GM19238 (cell line): ENCODE data around the gene BRWD1.
A peak's percentile ranks its signal among the peaks of the same experiment; 100 is the strongest.

Experiments used
- DNase-seq: peaks from one replicate; pipeline ENCODE4 v3.0.0; 2011; ENCODE audit warnings: low spot score; ENCODE audit not compliant: insufficient read length

Gene BRWD1

DNA sequence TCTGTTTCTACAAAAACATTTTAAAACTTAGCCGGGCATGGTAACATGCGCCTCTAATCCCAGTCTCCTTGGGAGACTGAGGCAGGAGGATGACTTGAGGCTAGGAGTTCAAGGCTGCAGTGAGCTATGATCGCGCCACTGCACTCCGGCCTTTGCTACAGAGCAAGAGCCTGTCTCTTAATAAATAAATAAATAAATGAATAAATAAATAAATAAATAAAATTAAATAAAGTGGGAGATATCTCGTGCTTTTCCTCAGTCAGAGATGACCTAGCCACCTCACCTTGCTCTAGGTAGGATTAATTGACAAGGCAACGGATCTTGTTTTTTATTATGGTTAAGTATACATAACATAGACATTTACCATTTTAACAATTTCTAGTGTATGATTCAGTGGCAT is 14.3 kb upstream of the BRWD1 start:
- DNase-seq = no peak

DNA sequence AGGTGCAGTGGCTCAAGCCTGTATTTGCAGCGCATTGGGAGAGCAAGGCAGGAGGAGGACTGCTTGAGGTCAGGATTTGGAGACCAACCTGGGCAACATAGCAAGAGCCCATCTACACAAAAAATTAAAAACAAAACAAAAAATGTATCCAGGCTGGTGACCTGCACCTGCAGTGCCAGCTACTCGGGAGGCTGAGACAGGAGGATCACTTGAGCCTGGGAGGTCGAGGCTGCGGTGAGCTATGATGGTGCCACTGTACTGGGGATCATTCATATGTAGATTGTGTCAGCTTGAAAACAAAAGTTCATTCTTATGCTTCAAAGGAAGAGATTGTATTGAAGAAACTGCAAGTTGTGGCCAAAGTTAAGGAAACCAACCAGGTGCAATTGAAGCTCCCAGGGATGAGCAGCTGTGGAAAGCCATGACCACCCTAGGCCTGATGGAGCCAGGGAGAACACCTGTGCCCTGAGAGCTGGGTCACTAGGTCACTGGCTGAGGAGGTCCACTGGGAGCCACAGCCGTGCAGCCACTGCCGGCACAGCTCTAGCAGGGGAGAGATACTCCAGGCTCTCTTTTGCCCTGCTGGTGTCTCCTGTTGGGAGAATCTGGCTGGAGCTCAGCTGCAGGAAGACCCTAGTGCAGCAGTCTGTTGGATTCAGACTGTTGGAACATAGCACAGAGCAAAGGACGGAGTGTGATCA is 13.3 kb upstream of the BRWD1 start:
- no peak for DNase-seq

DNA sequence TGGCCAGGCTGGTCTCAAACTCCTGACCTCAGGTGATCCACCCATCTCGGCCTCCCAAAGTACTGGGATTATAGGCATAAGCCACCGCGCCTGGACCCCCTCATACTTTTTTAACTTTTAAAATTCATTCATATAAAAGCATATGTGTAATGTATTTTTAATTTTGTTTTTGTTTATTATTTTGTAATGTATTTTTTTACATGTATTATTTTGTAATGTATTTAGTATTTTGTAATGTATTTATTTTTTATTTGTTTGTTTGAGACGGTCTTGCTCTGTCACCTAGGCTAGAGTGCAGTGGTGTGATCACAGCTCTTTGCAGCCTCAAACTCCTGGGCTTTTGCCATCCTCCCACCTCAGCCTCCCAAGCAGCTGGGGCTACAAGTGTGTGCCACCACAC is 12.0 kb upstream of the BRWD1 start:
- DNase-seq = no peak

DNA sequence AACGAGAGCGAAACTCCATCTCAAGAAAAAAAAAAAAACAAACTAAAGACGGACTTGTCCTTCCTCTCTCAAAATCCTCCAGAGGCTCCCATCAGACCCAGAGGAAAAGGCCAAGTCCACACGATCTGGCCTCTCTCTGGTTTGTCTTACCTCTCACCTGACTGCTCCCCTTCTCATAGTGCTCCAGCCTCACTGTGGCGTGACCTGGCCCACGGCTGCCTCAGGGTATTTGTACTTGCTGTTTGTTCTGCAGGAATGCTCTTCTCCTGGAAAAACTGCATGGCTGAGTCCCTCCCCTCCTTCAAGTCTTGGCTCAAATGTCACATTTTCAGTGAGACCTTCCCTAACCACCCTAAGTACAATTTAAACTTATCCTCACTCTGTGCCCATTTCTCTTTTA is 8.0 kb upstream of the BRWD1 start:
- DNase-seq = no peak

DNA sequence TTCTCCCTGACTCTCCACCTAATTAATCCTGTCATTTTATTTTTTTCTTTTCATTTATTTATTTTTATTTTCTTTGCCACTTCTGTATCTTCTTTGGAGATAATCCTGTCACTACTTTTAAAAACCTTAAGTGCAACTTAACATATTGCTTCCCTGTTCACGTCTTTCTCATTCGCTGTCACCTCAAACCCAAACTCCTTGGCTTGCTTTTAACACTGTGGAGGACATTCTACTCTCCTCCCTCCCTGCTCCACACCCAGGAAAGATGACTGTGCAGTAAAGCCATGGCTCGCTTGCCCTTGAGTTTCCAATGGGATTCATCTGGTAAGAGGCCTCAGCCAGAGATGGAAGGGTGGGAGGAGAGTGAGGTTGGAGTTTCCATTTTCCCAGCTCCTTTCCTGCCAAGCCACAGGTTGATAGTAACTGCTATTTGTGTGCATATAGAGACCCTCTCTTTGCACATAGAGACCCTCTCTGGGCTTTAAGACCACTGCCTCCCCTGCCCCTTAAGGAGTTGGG is 6.4 kb upstream of the BRWD1 start:
- DNase-seq = no peak

DNA sequence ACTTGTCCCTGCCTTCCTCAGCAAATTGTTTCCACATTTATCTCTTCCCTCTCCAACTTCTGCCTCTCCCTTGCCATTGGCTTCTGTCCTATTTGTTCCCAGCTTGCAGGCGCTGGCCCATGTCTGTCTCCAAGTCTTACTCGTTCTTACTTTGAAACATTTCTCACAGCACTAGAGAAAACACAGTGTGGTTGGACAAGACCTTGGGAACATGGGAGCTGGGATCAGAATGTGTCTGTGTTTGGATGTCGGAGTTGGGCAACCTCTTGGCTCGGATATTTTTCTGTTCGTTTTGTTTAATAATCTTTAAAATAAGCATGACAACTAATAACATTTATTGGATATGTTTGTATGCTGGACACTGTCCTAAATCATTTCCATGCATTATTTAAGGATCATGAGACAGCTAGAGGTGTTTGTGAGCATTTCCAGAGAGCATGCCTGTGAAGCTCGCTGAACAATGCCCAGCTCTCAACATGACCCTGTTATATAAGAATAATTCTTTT is 5.9 kb upstream of the BRWD1 start:
- DNase-seq = no peak

DNA sequence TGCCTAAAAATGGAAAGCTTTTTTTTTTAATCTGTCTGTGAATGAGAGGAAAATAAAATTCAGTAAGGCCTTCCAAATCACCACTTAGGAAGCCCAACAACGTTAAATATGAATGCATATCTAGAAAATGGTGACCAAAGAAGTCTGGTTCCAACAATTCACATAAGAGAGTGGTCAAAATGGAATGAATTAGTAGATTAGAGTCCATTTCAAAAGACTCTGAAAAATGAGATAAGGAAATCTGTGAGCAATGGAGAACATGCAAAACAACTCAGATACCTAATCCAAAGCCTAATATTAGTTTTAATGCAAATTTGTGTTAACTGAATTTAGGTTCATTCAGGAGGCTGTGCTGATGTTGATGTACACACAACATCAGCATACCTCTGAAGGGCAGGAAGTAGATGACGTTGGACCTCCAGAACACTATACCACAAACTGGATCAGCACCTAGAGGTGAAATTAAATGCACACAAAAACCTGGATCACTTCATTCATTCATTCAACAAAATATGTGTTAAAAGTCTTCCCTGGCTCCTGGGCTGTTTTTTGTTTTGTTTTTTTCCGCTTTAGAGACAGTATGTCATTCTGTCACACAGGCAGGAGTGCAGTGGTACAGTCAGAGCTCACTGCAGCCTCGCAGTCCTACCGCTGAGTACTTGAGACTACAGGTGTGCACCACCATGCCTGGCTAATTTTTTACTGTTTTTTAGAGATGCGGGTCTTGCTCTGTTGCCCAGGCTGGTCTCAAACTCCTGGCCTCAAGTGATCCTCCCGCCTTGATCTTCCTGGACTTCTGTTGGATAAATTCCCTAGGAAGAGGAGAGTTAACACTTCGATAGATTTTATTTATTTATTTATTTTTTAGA is 4.9 kb upstream of the BRWD1 start:
- no peak for DNase-seq

DNA sequence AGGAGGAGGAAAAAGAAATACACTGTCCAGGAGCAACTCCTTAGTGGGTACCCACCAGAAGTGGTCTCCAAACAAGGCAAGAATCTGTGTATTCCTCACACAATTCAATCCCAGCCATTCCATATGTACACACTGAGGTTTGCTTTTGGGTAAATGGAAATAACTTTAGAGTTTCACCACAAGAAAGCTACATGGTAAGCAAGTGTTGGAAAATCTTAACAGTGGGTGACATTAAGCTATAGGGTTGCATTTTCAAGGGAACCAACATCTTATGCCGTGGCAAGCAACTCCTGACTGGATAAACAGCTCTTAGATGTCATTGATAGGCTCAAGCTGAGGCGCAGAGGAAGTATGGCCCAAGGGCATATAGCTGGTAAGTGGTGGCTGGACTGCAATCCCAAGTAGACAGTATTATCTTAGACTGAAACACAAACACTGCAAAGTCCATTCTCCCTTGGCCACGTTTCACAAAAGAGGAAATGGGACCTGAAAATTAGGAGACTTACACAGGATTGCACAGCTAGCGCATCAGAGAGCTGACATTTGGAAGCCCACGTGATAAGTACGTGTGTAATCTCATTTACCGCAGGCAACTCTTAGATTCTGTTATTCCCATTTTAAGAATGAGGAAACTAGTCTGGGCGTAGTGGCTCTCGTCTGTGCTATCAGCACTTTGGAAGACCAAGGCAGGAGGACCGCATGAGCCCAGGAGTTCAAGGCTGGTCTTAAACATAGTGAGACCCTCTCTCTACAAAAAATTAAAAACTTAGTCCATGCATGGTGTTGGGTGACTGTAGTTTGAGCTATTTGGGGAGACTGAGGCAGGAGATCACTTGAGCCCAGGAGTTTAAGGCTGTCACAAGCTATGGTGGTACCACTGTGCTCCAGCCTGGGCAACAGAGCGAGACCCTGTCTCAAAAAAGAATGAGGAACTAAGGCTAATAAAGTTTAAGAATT is 4.0 kb upstream of the BRWD1 start:
- DNase-seq = no peak

DNA sequence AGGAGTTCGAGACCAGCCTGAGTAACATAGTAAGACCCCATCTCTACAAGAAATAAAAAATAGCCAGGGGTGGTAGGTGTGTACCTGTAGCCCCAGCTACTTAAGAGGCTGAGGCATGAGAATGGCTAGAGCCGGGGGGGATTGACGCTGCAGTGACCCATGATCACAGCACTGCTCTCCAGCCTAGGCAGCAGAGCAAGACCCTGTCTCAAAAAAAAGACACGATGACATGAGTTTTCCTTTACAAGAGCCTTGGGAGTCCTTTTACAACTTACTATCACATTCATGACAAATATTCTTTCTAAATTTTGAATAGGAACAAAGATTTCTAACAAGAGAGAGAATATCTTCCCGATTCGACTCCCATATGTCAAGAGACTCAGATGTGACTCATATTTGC is 3.3 kb upstream of the BRWD1 start:
- DNase-seq = no peak

DNA sequence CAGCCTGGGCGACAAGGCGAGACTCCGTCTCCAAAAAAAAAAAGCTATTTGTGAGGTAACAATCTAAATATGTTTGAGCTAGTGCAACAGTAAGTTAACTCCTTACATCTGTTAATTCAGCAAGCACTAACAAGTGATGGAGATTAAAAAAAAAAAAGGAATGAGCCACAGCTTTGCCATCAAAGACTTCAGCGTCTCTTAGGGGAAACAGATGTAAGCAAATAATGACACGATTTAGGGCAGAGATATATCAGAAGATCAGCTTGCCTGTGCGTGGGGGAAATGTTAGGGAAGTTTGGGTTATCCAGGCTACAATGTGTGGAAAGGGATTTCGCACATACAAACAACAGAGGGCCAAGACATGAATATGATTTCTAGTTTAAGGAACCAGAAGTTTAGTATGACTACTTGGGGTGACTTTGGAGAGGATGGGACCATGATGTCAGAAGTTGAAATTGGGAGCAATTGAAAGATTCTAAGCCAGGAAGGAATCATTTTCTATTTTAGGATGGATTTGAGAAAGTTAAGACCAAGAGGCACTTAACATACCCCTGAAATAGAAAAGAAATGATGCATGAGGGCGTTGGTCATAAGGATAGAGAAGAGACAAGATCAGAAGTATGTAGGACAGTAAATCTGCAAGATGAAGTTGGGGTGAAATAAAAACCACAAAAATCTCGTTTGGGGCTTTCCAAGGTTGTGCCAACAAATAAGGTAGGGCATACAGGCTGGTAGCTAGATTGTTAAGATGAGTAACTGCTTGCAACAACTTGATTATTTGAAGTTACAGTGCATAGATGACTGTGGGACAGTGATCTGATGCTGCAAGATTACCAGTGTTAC is 2.4 kb upstream of the BRWD1 start:
- DNase-seq = no peak

DNA sequence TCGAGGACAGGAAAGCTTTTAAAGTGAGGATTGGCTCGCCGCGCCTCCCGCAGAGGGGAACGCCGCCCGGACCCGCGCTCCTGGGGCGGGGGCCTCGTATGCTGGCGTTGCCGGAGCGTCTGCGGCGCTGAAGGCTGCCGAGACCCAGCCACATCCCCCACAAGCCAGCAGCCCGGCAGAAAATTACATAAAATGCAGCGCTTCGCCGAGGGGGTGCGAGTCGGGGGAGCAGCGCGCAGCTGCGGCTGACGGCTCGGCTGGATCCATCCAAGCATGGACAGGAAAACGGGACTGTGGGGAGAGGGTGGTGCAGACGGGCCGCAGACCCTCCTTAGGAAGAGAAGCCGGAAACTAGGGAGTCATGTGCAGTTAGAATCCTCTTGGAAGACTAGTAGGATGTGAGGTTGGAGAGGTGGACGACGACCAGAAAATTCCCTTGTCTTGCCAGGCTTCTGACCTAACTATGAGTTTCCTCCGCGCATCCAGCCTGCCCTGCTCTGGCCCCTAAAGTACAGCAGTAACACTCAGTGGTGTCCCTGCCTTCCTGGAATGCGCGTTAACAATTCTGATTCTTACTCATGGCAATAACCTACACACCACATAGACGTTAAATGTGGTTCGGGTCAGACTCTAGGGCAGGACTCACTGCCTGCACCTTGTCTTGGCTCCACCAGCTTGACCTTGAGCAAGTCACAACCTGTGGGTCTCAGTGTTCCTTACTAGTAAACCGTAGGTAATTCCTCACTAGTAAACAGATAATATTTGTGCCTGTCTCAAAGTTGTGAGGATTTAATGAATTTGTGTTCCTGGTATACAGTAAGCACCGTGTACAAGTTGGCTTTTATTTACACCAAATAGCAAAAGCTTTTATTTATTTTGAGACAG is 953 bp upstream of the BRWD1 start:
- DNase-seq = peak; percentile 24

DNA sequence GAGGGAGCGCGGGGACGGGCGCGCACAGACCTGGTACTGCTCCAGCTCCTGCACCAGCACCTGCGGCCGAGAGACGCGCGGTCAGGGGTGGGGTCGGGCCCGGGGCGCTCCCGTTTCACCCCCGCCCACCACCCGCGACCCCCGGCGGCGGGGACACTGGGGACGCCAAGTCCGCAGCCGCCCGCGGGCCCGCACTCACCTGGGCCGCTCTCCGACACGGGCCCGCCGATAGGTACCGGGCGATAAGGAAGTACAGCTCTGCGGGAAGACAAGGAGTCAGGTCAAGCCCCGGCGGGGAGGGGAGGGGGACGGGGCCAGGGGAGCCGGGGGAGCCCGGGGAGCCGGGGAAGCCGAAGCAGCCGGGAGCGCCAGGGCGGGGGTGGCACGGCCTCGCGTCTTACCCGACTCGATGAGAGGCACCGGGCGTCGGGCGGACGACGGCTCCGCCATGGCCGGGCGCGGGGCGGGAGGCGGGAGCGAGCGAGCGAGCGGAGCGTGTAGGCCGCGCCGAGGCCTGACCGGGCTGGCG is 326 bp downstream of the BRWD1 start:
- peak; percentile 22 for DNase-seq

DNA sequence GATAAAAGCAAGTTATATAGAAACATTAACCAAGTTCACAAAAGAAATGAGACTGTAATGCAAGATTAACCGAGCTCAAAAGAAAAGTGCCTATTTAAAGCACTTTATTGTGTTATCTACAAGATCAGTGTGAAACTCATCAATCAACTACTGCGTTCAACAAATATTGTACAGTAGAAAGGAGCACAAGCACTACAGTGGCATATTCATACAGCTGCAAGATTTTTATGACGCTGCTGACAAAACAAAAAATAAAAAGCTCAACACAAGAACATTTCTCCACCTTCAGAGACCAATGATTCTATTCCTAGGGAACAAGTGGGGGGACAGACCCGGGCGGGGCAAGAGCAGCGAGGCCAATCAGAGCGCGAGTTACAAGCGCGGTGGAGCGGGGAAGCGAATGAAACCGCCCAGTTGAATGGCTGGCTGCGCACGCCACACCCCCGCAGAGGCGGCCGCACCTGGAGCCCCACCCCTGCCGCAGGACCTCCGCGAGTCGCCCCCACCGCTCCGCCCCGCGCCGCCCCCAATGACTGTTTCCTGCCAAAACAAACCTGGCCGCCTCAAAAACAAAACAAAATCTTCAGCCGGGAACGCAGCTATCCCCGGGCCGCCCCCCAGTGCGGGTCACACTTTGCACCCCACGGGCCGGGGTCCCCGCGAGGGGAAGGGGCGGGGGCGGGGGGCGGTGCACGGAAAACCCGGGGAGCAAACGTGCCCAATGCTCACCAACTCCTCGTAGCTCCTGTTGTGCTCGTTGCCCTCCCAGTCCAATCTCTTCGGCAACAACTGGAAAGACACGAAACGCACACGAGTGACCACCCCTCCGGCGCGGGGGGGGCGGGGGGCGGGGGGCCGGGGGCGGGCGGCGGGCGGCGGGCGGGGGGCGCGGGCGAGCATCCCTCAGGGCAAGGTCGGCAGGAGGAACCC is 1.1 kb downstream of the BRWD1 start:
- peak; percentile 89 for DNase-seq

DNA sequence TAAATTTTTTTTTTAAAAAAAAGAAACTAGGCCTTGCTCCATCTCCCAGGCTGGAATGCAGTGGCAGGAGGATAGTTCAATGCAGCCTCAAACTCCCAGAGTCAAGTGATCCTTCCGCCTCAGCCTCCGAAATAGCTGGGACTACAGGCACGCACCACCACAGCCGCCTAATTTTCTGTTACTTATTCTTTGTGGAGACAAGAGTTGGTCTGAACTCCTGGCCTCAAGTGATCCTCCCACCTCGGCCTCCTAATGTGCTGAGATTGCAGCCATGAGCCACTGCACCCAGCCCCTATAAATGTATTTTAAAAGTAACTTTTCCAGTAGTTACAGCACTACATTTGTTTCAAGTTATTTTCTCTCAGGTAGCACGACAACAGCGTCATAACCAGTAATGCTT is 2.3 kb downstream of the BRWD1 start:
- DNase-seq = no peak

DNA sequence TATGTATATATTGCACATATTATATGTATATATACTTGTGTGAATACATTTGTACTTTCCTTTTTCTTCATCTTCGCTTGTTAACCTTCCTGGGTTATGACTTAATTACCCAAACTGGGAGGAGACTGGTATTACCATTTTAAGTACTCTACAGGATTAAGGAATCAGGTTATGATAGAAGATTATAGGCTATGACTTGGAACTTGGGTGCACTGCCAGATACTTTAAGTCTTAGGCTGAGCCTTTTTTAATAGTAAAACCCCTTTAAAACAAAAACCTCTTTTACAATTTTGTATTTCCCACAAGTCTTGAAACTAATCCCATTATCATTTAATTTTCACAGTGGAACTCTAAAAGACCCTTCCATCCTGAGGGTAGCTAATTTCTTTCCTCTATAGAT is 6.0 kb downstream of the BRWD1 start:
- no peak for DNase-seq

DNA sequence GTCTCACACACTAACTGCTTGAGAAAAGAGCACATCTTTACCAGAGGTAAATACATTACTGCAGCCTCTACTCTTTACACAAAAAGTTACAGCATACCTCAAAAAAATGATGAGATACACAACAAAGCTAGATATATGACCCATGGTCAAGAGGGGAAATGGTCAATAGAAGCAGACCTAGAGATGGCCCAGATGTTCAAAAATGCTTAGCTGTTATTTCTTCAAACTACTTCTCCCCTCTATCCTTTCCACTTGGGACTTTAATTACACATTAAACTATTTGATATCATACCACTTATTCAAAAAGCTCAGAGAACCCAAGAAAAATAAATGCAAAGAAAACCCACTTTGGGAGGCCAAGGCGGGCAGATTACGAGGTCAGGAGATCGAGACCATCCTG is 12.8 kb downstream of the BRWD1 start:
- DNase-seq = no peak

DNA sequence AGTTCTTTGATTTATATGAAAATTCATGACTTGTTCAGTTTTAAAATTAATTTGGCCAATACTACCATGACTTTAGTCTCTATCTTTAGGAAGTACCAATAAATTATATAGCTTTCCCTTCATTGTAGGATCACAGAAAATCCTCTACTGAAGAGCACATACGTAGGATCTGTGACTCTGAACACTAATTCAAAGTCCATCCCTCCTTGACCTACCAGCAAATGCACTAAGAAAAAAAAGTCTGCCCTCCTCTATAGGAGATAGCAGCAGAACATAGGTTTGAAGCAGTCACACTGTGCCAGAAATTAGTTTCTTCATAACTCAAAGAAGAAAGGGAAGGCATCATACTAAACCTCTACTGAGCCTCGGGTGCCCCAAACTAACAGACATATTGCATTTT is 16.5 kb downstream of the BRWD1 start:
- no peak for DNase-seq

DNA sequence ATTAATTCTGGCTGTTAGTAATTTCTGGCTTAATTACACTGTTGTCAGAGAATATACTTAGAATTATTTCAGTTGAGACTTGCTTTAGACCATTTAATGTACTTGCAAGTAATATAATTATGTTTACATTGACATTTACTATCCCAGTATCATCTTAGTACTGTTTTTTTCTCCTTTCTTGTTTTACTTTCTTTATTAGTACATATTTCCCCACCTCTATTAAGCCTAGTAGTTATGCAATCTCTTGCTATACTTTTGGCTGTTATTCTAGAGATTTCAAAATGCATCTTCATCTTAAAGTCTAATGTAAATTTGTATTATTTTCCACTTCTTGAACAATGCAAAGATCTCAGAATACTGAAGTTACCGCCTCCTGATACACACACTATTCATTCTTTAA is 24.4 kb downstream of the BRWD1 start:
- DNase-seq = no peak
